SK-N-SH (cell line): ENCODE data around the gene PTTG1IP. TPM values are rescaled to one million over a fixed set of nuclear protein-coding genes. Genes with fewer than 3 reads are reported as not detected.

Experiments used
- CTCF ChIA-PET: fragments of 300-600, 350-600 bp; formaldehyde crosslinking; extraction: SDS; loops from one replicate; lab custom pipeline; 2021; lab: Yijun Ruan, JAX
- POLR2A ChIA-PET: fragments of 350-600 bp; sonication (Branson Sonifier 250); formaldehyde crosslinking; extraction: SDS; loops from one replicate; lab custom pipeline; 2020; ENCODE audit warnings: antibody characterized with exemption, inconsistent platforms; lab: Yijun Ruan, JAX
- DNase-seq: peaks from one replicate; pipeline ENCODE4 v3.0.0; 2012
- H2AFZ ChIP-seq: fragments of 200-600 bp; sonication (generic); 2 replicates; pipeline ENCODE4 v1.8.1; 2016; ENCODE audit warnings: antibody characterized with exemption, mild to moderate bottlenecking, low read depth
- H3F3A ChIP-seq: fragments of 200-600 bp; sonication (generic); replicated peaks from 2 replicates; pipeline ENCODE3; 2016; ENCODE audit warnings: antibody characterized with exemption, mild to moderate bottlenecking; ENCODE audit not compliant: insufficient read depth
- H3K27ac ChIP-seq, 2 experiments: fragments of 200-500 bp in 1 of 2; fragments of 200-600 bp in 1 of 2; sonication (Bioruptor generic) in 1 of 2; sonication (generic), shearing (Covaris generic) in 1 of 2; 2 replicates each; pipeline versions ENCODE4 v1.5.1 to v1.6.1; 2014 to 2016; ENCODE audit warnings: low read depth in 2 of 2, inconsistent platforms in 1 of 2, low read length in 1 of 2, mild to moderate bottlenecking in 1 of 2, mixed read lengths in 1 of 2
- H3K27me3 ChIP-seq: fragments of 200-600 bp; sonication (generic), shearing (Covaris generic); 2 replicates; pipeline ENCODE4 v1.6.1; 2016; ENCODE audit warnings: mixed run types; ENCODE audit not compliant: insufficient read depth
- H3K36me3 ChIP-seq, 2 experiments: fragments of 200-500 bp in 1 of 2; fragments of 200-600 bp in 1 of 2; sonication (Bioruptor generic) in 1 of 2; sonication (generic) in 1 of 2; replicated peaks in 1 of 2; 2 replicates each; pipeline versions ENCODE3 to v1.5.1; 2014 to 2016; ENCODE audit warnings: low read length in 1 of 2, mild to moderate bottlenecking in 1 of 2; ENCODE audit not compliant: insufficient read depth in 2 of 2, control insufficient read depth in 1 of 2
- H3K4me1 ChIP-seq, 2 experiments: fragments of 200-500 bp in 1 of 2; fragments of 200-600 bp in 1 of 2; sonication (Bioruptor generic) in 1 of 2; sonication (generic), shearing (Covaris generic) in 1 of 2; 2 replicates each; pipeline versions ENCODE4 v1.5.1 to v1.6.1; 2014 to 2016; ENCODE audit warnings: low read depth in 1 of 2, low read length in 1 of 2, mixed run types in 1 of 2; ENCODE audit not compliant: insufficient read depth in 2 of 2, control insufficient read depth in 1 of 2
- H3K4me2 ChIP-seq: fragments of 200-600 bp; sonication (generic), shearing (Covaris generic); 2 replicates; pipeline ENCODE4 v1.6.1; 2017; ENCODE audit warnings: mixed run types
- H3K4me3 ChIP-seq, 2 experiments: fragments of 200-500 bp in 1 of 2; fragments of 200-600 bp in 1 of 2; sonication (Bioruptor generic) in 1 of 2; sonication (generic), shearing (Covaris generic) in 1 of 2; 2 replicates each; pipeline versions ENCODE4 v1.5.1 to v1.8.1; 2014 to 2016; ENCODE audit warnings: low read depth in 2 of 2, inconsistent platforms in 1 of 2, low read length in 1 of 2, mild to moderate bottlenecking in 1 of 2, mixed read lengths in 1 of 2, moderate library complexity in 1 of 2
- H3K79me2 ChIP-seq: fragments of 200-600 bp; sonication (generic); 2 replicates; pipeline ENCODE4 v1.8.1; 2017; ENCODE audit warnings: mild to moderate bottlenecking; ENCODE audit not compliant: insufficient read depth
- H3K9ac ChIP-seq: fragments of 200-600 bp; sonication (generic); 2 replicates; pipeline ENCODE4 v1.6.1; 2017; ENCODE audit warnings: mixed run types
- H3K9me2 ChIP-seq: fragments of 200-600 bp; sonication (generic); 2 replicates; pipeline ENCODE4 v1.6.1; 2017; ENCODE audit warnings: mixed run types
- H3K9me3 ChIP-seq: fragments of 200-600 bp; sonication (generic); 2 replicates; pipeline ENCODE4 v1.6.1; 2017; ENCODE audit warnings: mixed run types, mild to moderate bottlenecking, moderate library complexity
- H4K20me1 ChIP-seq: fragments of 200-600 bp; sonication (generic); 2 replicates; pipeline ENCODE4 v1.6.1; 2017; ENCODE audit warnings: mild to moderate bottlenecking, mixed run types; ENCODE audit not compliant: insufficient read depth
- CHD2 ChIP-seq: fragments of 150-350 bp; IDR thresholded peaks from 2 replicates; pipeline ENCODE4 v1.6.1; 2018; ENCODE audit warnings: low read length; ENCODE audit not compliant: partially characterized antibody
- ELF1 ChIP-seq: IDR thresholded peaks from 2 replicates; pipeline ENCODE4 v1.4.0; 2012
- EP300 ChIP-seq, 2 experiments: IDR thresholded peaks; 2 replicates each; pipeline versions ENCODE4 v1.4.0 to v1.6.1; 2012; ENCODE audit warnings: borderline replicate concordance in 1 of 2, low read depth in 1 of 2, low read length in 1 of 2
- GATA2 ChIP-seq: sonication (generic); formaldehyde crosslinking; IDR thresholded peaks from 2 replicates; pipeline ENCODE4 v1.5.0; 2020; ENCODE audit warnings: mild to moderate bottlenecking, missing genetic modification reagents
- JUND ChIP-seq: IDR thresholded peaks from 2 replicates; pipeline ENCODE4 v1.4.0; 2012
- MAX ChIP-seq: IDR thresholded peaks from 2 replicates; pipeline ENCODE4 v1.4.0; 2012; ENCODE audit warnings: low read depth
- RAD21 ChIP-seq: IDR thresholded peaks from 2 replicates; pipeline ENCODE4 v1.6.1; 2012; ENCODE audit warnings: mild to moderate bottlenecking, low read length
- RXRA ChIP-seq: IDR thresholded peaks from 2 replicates; pipeline ENCODE4 v1.4.0; 2012; ENCODE audit warnings: low read depth, mild to moderate bottlenecking, borderline replicate concordance
- SIN3A ChIP-seq: IDR thresholded peaks from 2 replicates; pipeline ENCODE4 v1.6.1; 2012; ENCODE audit warnings: low read depth, mild to moderate bottlenecking, low read length, moderate library complexity, borderline replicate concordance
- TCF12 ChIP-seq: IDR thresholded peaks from 2 replicates; pipeline ENCODE4 v1.4.0; 2012
- TEAD4 ChIP-seq: IDR thresholded peaks from 2 replicates; pipeline ENCODE4 v1.4.0; 2012; ENCODE audit warnings: mild to moderate bottlenecking, borderline replicate concordance; ENCODE audit not compliant: insufficient read depth
- USF1 ChIP-seq: IDR thresholded peaks from 2 replicates; pipeline ENCODE4 v1.4.0; 2012; ENCODE audit warnings: low read depth, borderline replicate concordance
- YY1 ChIP-seq: IDR thresholded peaks from 2 replicates; pipeline ENCODE4 v1.4.0; 2012; ENCODE audit warnings: low read depth, mild to moderate bottlenecking
- WGBS: methylation state at CpG from one replicate; pipeline ENCODE4 v1.1.6; 2017; ENCODE audit warnings: low lambda C conversion rate; 5-methylcytosine and 5-hydroxymethylcytosine counted together
- polyA plus RNA-seq, 3 experiments: library from polyadenylated mRNA; depleted of rRNA; stranded (reverse); fragments of >200 nt; gene quantifications; 2 replicates each; pipeline ENCODE4 v1.2.3, GENCODE V29; 2012
- TF ChIP-seq, protein P1 (sequence below): fragments of 200-600 bp; sonication (generic); IDR thresholded peaks from 2 replicates; pipeline ENCODE4 v1.6.1; 2017; ENCODE audit warnings: antibody characterized with exemption, mild to moderate bottlenecking, moderate library complexity
- TF ChIP-seq, protein P2 (sequence below): IDR thresholded peaks from 2 replicates; pipeline ENCODE4 v1.6.1; 2012; ENCODE audit warnings: mild to moderate bottlenecking, low read depth, low read length, moderate library complexity
- TF ChIP-seq, protein P3 (sequence below): fragments of 150-350 bp; IDR thresholded peaks from 2 replicates; pipeline ENCODE4 v1.6.1; 2016; ENCODE audit warnings: mild to moderate bottlenecking, low read depth, low read length

The PTTG1IP gene
- polyA plus RNA-seq, 1 of the 3 experiments (the other 2 are of a cell fraction): 171 TPM

- no peaks in the 10 kb centered on the region for H3K79me2 ChIP-seq
- POLR2A ChIA-PET: no interaction called here
Measured at GRCh38 chr21:44835647-44835973, 37.9 kb downstream of the PTTG1IP start.

More at GRCh38 chr21:44835647-44835973, 37.9 kb downstream of the PTTG1IP start:
- 92% methylated on average over 2 of the region's 8 CpGs for WGBS
- DNase-seq: no peak
- Histone ChIP-seq H3K36me3 (no peaks in the 10 kb centered on the region), H3K27ac (no peak overlapping the region), H3K4me3 (no peak overlapping the region), H3F3A (no peaks in the 10 kb centered on the region), H3K9ac (no peak overlapping the region), H3K27me3 (no peaks in the 10 kb centered on the region), H3K4me1 (no peaks in the 10 kb centered on the region; a peak in 1 of 4 replicates), H2AFZ (no peak overlapping the region), H3K9me2 (no peaks in the 10 kb centered on the region), H3K4me2 (no peak overlapping the region), H3K9me3 (no peaks in the 10 kb centered on the region), H4K20me1 (no peaks in the 10 kb centered on the region)
- TF ChIP-seq MAX (no peak), CHD2 (no peak), YY1 (no peak), JUND (no peak), GATA2 (CRISPR knock-in tag) (no peak), RAD21 (no peak), EP300 (IDR thresholded peaks at IDR 0.05; ENCODE audit: borderline replicate concordance in 1 of 2, low read depth in 1 of 2, low read length in 1 of 2) (no peak), TEAD4 (no peak), ELF1 (no peak), SIN3A (no peak), RXRA (no peak), USF1 (no peak), TCF12 (no peak)
- TF ChIP-seq, protein P1, sequence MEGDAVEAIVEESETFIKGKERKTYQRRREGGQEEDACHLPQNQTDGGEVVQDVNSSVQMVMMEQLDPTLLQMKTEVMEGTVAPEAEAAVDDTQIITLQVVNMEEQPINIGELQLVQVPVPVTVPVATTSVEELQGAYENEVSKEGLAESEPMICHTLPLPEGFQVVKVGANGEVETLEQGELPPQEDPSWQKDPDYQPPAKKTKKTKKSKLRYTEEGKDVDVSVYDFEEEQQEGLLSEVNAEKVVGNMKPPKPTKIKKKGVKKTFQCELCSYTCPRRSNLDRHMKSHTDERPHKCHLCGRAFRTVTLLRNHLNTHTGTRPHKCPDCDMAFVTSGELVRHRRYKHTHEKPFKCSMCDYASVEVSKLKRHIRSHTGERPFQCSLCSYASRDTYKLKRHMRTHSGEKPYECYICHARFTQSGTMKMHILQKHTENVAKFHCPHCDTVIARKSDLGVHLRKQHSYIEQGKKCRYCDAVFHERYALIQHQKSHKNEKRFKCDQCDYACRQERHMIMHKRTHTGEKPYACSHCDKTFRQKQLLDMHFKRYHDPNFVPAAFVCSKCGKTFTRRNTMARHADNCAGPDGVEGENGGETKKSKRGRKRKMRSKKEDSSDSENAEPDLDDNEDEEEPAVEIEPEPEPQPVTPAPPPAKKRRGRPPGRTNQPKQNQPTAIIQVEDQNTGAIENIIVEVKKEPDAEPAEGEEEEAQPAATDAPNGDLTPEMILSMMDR: no peak
- TF ChIP-seq, protein P2, sequence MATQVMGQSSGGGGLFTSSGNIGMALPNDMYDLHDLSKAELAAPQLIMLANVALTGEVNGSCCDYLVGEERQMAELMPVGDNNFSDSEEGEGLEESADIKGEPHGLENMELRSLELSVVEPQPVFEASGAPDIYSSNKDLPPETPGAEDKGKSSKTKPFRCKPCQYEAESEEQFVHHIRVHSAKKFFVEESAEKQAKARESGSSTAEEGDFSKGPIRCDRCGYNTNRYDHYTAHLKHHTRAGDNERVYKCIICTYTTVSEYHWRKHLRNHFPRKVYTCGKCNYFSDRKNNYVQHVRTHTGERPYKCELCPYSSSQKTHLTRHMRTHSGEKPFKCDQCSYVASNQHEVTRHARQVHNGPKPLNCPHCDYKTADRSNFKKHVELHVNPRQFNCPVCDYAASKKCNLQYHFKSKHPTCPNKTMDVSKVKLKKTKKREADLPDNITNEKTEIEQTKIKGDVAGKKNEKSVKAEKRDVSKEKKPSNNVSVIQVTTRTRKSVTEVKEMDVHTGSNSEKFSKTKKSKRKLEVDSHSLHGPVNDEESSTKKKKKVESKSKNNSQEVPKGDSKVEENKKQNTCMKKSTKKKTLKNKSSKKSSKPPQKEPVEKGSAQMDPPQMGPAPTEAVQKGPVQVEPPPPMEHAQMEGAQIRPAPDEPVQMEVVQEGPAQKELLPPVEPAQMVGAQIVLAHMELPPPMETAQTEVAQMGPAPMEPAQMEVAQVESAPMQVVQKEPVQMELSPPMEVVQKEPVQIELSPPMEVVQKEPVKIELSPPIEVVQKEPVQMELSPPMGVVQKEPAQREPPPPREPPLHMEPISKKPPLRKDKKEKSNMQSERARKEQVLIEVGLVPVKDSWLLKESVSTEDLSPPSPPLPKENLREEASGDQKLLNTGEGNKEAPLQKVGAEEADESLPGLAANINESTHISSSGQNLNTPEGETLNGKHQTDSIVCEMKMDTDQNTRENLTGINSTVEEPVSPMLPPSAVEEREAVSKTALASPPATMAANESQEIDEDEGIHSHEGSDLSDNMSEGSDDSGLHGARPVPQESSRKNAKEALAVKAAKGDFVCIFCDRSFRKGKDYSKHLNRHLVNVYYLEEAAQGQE: no peak
- TF ChIP-seq, protein P3, sequence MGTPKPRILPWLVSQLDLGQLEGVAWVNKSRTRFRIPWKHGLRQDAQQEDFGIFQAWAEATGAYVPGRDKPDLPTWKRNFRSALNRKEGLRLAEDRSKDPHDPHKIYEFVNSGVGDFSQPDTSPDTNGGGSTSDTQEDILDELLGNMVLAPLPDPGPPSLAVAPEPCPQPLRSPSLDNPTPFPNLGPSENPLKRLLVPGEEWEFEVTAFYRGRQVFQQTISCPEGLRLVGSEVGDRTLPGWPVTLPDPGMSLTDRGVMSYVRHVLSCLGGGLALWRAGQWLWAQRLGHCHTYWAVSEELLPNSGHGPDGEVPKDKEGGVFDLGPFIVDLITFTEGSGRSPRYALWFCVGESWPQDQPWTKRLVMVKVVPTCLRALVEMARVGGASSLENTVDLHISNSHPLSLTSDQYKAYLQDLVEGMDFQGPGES: no peak
- CTCF ChIA-PET: no interaction called here
